HepG2 (cell line): ENCODE data around the gene HSPA1A. TPM values are rescaled to one million over a fixed set of nuclear protein-coding genes. Genes with fewer than 3 reads are reported as not detected.

Source experiments
- ARID3A ChIP-seq: IDR thresholded peaks from 2 replicates; pipeline ENCODE4 v1.6.1; 2012; ENCODE audit warnings: low read depth, low read length, improper control_type of control experiment
- ATF7-NPFF ChIP-seq: sonication (generic); formaldehyde crosslinking; IDR thresholded peaks from 2 replicates; pipeline ENCODE4 v1.8.1; 2023; ENCODE audit warnings: mild to moderate bottlenecking, low read depth, missing genetic modification reagents, moderate library complexity
- CHD4 ChIP-seq: fragments of 200-600 bp; sonication (generic); IDR thresholded peaks from 2 replicates; pipeline ENCODE4 v1.7.0; 2017; ENCODE audit warnings: mild to moderate bottlenecking, low read length, borderline replicate concordance
- FOXJ3 ChIP-seq: sonication (generic); formaldehyde crosslinking; IDR thresholded peaks from 2 replicates; pipeline ENCODE4 v1.4.0; 2020; ENCODE audit warnings: missing genetic modification reagents, mild to moderate bottlenecking, borderline replicate concordance
- GABPA ChIP-seq, 2 experiments: IDR thresholded peaks; 2 replicates each; pipeline ENCODE4 v1.6.1; 2011 to 2016; ENCODE audit warnings: low read depth in 2 of 2, low read length in 1 of 2, missing biosample characterization in 1 of 2, missing genetic modification characterization in 1 of 2
- HOXD1 ChIP-seq: sonication (generic); formaldehyde crosslinking; IDR thresholded peaks from 2 replicates; pipeline ENCODE4 v1.5.0; 2020; ENCODE audit warnings: missing genetic modification reagents
- MEF2D ChIP-seq: sonication (generic); formaldehyde crosslinking; IDR thresholded peaks from 2 replicates; pipeline ENCODE4 v1.5.1; 2020; ENCODE audit warnings: mild to moderate bottlenecking, missing genetic modification reagents
- NFATC3 ChIP-seq: sonication (generic); formaldehyde crosslinking; IDR thresholded peaks from 2 replicates; pipeline ENCODE4 v1.5.1; 2020; ENCODE audit warnings: mild to moderate bottlenecking, missing genetic modification reagents
- NFIB ChIP-seq: sonication (generic); formaldehyde crosslinking; IDR thresholded peaks from 2 replicates; pipeline ENCODE4 v1.9.0; 2021; ENCODE audit warnings: missing genetic modification reagents, mild to moderate bottlenecking, borderline replicate concordance
- PATZ1 ChIP-seq: sonication (generic); formaldehyde crosslinking; IDR thresholded peaks from 2 replicates; pipeline ENCODE4 v1.4.0; 2020; ENCODE audit warnings: missing genetic modification reagents
- PHB2 ChIP-seq: fragments of 450-650 bp; IDR thresholded peaks from 2 replicates; pipeline ENCODE4 v1.6.1; 2018; ENCODE audit not compliant: partially characterized antibody
- PLRG1 ChIP-seq: fragments of 450-650 bp; conservative IDR thresholded peaks from 2 replicates; pipeline ENCODE4 v1.6.1; 2016
- POLR2G ChIP-seq: fragments of 200-400 bp; formaldehyde crosslinking; IDR thresholded peaks from 2 replicates; pipeline ENCODE4 v1.6.1; 2018; ENCODE audit warnings: mild to moderate bottlenecking, low read depth, low read length, moderate library complexity
- RARG ChIP-seq: sonication (generic); formaldehyde crosslinking; IDR thresholded peaks from 2 replicates; pipeline ENCODE4 v1.4.0; 2020; ENCODE audit warnings: low read depth, mild to moderate bottlenecking, missing genetic modification reagents
- SYNCRIP ChIP-seq: fragments of 200-400 bp; formaldehyde crosslinking; IDR thresholded peaks from 2 replicates; pipeline ENCODE4 v1.6.1; 2018; ENCODE audit warnings: mild to moderate bottlenecking, low read depth, low read length; ENCODE audit not compliant: insufficient read depth
- TBX2 ChIP-seq: sonication (generic); formaldehyde crosslinking; IDR thresholded peaks from 2 replicates; pipeline ENCODE4 v1.5.0; 2020; ENCODE audit warnings: missing genetic modification reagents, mild to moderate bottlenecking, borderline replicate concordance
- ZFP90 ChIP-seq: sonication (generic); formaldehyde crosslinking; IDR thresholded peaks from 2 replicates; pipeline ENCODE4 v1.8.0; 2022; ENCODE audit warnings: missing genetic modification reagents, mild to moderate bottlenecking, inconsistent platforms, borderline replicate concordance
- ZNF253 ChIP-seq: sonication (generic); formaldehyde crosslinking; IDR thresholded peaks from 2 replicates; pipeline ENCODE4 v1.8.0; 2022; ENCODE audit warnings: mild to moderate bottlenecking, missing genetic modification reagents, borderline replicate concordance
- polyA plus RNA-seq, 8 experiments: library from polyadenylated mRNA; depleted of rRNA in 3 of 8; stranded (reverse) in 7 of 8; unstranded in 1 of 8; fragments of >200 nt; fragmentation: Illumina TruSeq in 4 of 8; extraction: Trizol in 4 of 8; gene quantifications; 2 replicates each; pipeline versions ENCODE4 v1.2.1 to v1.2.3, GENCODE V29; 2011 to 2016; ENCODE audit warnings: low read depth in 4 of 8, missing spikeins in 1 of 8, mixed read lengths in 1 of 8; ENCODE audit not compliant: insufficient read depth in 1 of 8
- total RNA-seq, 5 experiments: library from RNA; depleted of rRNA; stranded (reverse); fragments of >200 nt; fragmentation: Illumina TruSeq; extraction: Trizol; gene quantifications; 2 replicates each; pipeline ENCODE4 v1.2.3, GENCODE V29; 2016; ENCODE audit warnings: low read depth in 1 of 5
- TF ChIP-seq, protein P1 (sequence below): sonication (generic); formaldehyde crosslinking; IDR thresholded peaks from 2 replicates; pipeline ENCODE4 v1.8.1; 2023; ENCODE audit warnings: mild to moderate bottlenecking, missing genetic modification reagents
- TF ChIP-seq, protein P2 (sequence below): sonication (generic); formaldehyde crosslinking; IDR thresholded peaks from 2 replicates; pipeline ENCODE4 v1.4.0; 2020; ENCODE audit warnings: missing genetic modification reagents

Gene HSPA1A
- total and polyA plus RNA-seq, 2 of the 13 experiments (the other 11 are each of a cell fraction or from before 2014, with no cell fraction given), result 44.5 to 85.0 TPM

DNA sequence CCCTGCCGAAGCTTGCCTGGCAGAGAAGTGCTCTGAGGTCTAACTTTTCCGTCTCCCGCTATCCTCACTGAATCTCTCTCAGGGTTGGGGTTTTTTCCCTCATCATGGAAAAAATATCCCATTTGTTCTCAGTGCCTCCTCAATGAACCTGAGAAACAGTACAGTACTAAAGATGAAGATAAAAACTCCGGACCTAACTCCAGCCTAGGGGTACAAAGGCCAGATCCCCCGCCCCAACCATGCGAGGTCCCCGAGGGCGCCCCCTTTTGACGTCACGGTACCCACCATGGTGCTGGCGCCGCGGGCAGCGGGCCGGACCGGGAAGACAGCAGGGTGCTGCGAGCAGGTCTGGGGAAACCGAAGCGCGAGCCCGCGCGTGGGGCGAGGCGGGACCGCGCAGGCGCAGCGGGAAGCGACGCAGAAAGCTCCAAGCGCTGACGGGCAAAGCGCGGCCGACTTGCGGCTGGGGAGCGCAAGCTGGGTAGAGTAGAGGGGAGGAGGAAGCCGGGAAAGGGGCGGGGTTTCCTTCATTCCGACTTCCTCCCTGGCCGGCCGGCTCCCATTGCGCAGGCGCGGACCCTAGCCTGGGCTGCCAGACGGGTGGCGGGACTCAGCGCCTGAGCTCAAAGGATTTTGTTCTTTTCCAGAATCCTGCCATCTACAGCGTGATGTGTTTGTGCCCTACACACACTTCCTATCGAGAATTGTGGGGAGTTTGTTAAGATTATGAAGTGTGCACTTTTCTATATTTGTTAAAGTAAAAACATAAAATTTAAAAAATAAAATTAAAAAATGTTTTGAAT, 8.7 kb upstream of the HSPA1A start, which contains the start of gene LSM2 (continued):
- TF ChIP-seq ZFP90 (peak; percentile 58; the same call in 1 of the 2 replicates), ATF7-NPFF (CRISPR knock-in tag) (peak; percentile 97), FOXJ3 (CRISPR knock-in tag) (no peak), ARID3A (no peak), CHD4 (no peak), SYNCRIP (no peak), MEF2D (CRISPR knock-in tag) (peak; percentile 60), TBX2 (CRISPR knock-in tag) (peak; percentile 86; the same call in 1 of the 2 replicates), HOXD1 (CRISPR knock-in tag) (peak; percentile 71; the same call in 1 of the 2 replicates), PHB2 (no peak), NFIB (CRISPR knock-in tag) (0 out of 2 replicates have a peak, but pooled peaks have one; percentile 34), ZNF253 (CRISPR knock-in tag) (no peak; the same call in 1 of the 2 replicates), RARG (CRISPR knock-in tag) (no peak), POLR2G (peak; percentile 93), GABPA (IDR thresholded peaks at IDR 0.05; ENCODE audit: low read depth, low read length) (peak; percentile 56), GABPA (CRISPR knock-in tag; IDR thresholded peaks at IDR 0.05; ENCODE audit: low read depth) (peak; percentile 65; the same call in 1 of the 2 replicates), PLRG1 (no peak), PATZ1 (CRISPR knock-in tag) (peak; percentile 92), NFATC3 (peak; percentile 94; the same call in 1 of the 2 replicates)
- TF ChIP-seq, protein P1, sequence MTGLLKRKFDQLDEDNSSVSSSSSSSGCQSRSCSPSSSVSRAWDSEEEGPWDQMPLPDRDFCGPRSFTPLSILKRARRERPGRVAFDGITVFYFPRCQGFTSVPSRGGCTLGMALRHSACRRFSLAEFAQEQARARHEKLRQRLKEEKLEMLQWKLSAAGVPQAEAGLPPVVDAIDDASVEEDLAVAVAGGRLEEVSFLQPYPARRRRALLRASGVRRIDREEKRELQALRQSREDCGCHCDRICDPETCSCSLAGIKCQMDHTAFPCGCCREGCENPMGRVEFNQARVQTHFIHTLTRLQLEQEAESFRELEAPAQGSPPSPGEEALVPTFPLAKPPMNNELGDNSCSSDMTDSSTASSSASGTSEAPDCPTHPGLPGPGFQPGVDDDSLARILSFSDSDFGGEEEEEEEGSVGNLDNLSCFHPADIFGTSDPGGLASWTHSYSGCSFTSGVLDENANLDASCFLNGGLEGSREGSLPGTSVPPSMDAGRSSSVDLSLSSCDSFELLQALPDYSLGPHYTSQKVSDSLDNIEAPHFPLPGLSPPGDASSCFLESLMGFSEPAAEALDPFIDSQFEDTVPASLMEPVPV (CRISPR knock-in tag), result peak; percentile 96
- TF ChIP-seq, protein P2, sequence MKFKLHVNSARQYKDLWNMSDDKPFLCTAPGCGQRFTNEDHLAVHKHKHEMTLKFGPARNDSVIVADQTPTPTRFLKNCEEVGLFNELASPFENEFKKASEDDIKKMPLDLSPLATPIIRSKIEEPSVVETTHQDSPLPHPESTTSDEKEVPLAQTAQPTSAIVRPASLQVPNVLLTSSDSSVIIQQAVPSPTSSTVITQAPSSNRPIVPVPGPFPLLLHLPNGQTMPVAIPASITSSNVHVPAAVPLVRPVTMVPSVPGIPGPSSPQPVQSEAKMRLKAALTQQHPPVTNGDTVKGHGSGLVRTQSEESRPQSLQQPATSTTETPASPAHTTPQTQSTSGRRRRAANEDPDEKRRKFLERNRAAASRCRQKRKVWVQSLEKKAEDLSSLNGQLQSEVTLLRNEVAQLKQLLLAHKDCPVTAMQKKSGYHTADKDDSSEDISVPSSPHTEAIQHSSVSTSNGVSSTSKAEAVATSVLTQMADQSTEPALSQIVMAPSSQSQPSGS, result peak; percentile 85
